Neural cell (in vitro differentiated cells): ENCODE measurements around the gene SRSF2. TPM values are rescaled to one million over a fixed set of nuclear protein-coding genes. Genes with fewer than 3 reads are reported as not detected.

Experiments used
- H2AFZ ChIP-seq: fragments of 200-600, 300-800 bp; sonication (generic), shearing (Covaris generic); 2 replicates; pipeline ENCODE4 v1.6.0; 2014; ENCODE audit warnings: low read depth, mild to moderate bottlenecking, antibody characterized with exemption, low read length, moderate library complexity
- H3F3A ChIP-seq: fragments of 200-600 bp; shearing (Covaris generic); 2 replicates; pipeline ENCODE4 v1.6.1; 2016; ENCODE audit warnings: mild to moderate bottlenecking, moderate library complexity, mixed read lengths, antibody characterized with exemption, low read length; ENCODE audit not compliant: insufficient read depth, poor library complexity, severe bottlenecking
- H3K27ac ChIP-seq: fragments of 200-600, 300-800 bp; sonication (generic), shearing (Covaris generic); 2 replicates; pipeline ENCODE4 v1.5.1; 2014; ENCODE audit warnings: mild to moderate bottlenecking, low read length, moderate library complexity
- H3K27me3 ChIP-seq: fragments of 300-800, 200-600 bp; sonication (generic), shearing (Covaris generic); 2 replicates; pipeline ENCODE4 v1.6.0; 2014; ENCODE audit warnings: mild to moderate bottlenecking, low read depth, low read length, moderate library complexity; ENCODE audit not compliant: insufficient read depth
- H3K36me3 ChIP-seq: fragments of 300-800, 200-600 bp; sonication (generic), shearing (Covaris generic); 2 replicates; pipeline ENCODE4 v1.5.1; 2014; ENCODE audit warnings: mild to moderate bottlenecking, antibody characterized with exemption, low read length, moderate library complexity; ENCODE audit not compliant: insufficient read depth
- H3K4me2 ChIP-seq: fragments of 300-800, 200-600 bp; sonication (generic), shearing (Covaris generic); 2 replicates; pipeline ENCODE4 v1.6.0; 2014; ENCODE audit warnings: mild to moderate bottlenecking, low read length
- H3K4me3 ChIP-seq: fragments of 300-800, 200-600 bp; sonication (generic), shearing (Covaris generic); 2 replicates; pipeline ENCODE4 v1.5.1; 2014; ENCODE audit warnings: mild to moderate bottlenecking, low read length, moderate library complexity
- H3K79me2 ChIP-seq: fragments of 200-600 bp; shearing (Covaris generic); replicated peaks from 2 replicates; pipeline ENCODE4 v1.6.0; 2014; ENCODE audit warnings: mild to moderate bottlenecking, low read length, moderate library complexity; ENCODE audit not compliant: insufficient read depth
- H3K9ac ChIP-seq: fragments of 300-800, 200-600 bp; sonication (generic), shearing (Covaris generic); 2 replicates; pipeline ENCODE4 v1.6.1; 2016; ENCODE audit warnings: mild to moderate bottlenecking, low read length, mixed read lengths
- H3K9me2 ChIP-seq: fragments of 200-600 bp; shearing (Covaris generic); 2 replicates; pipeline ENCODE4 v1.6.1; 2016; ENCODE audit warnings: mild to moderate bottlenecking, low read length, mixed read lengths; ENCODE audit not compliant: insufficient read depth
- H3K9me3 ChIP-seq: fragments of 200-600, 300-800 bp; sonication (generic), shearing (Covaris generic); 2 replicates; pipeline ENCODE4 v1.6.1; 2016; ENCODE audit warnings: mild to moderate bottlenecking, mixed run types, low read length, moderate library complexity, mixed read lengths
- H4K20me1 ChIP-seq: fragments of 200-600 bp; shearing (Covaris generic); 2 replicates; pipeline ENCODE4 v1.6.1; 2016; ENCODE audit warnings: mild to moderate bottlenecking, mixed run types; ENCODE audit not compliant: insufficient read depth
- EP300 ChIP-seq: fragments of 450-650 bp; conservative IDR thresholded peaks from 2 replicates; pipeline ENCODE4 v1.6.1; 2014; ENCODE audit warnings: antibody characterized with exemption, mild to moderate bottlenecking, moderate library complexity; ENCODE audit not compliant: poor library complexity, severe bottlenecking
- EZH2 ChIP-seq: fragments of 200-600, 300-800 bp; shearing (Covaris generic), sonication (generic); IDR thresholded peaks from 2 replicates; pipeline ENCODE4 v1.6.1; 2014; ENCODE audit warnings: antibody characterized with exemption, low read length, borderline replicate concordance, mild to moderate bottlenecking; ENCODE audit not compliant: insufficient read depth, poor library complexity, severe bottlenecking
- MXI1 ChIP-seq: fragments of 450-650 bp; conservative IDR thresholded peaks from 2 replicates; pipeline ENCODE4 v1.6.1; 2014; ENCODE audit warnings: antibody characterized with exemption, mild to moderate bottlenecking; ENCODE audit not compliant: poor library complexity, severe bottlenecking
- POLR2AphosphoS5 ChIP-seq: IDR thresholded peaks from 2 replicates; pipeline ENCODE4 v1.6.1; 2012
- RAD21 ChIP-seq: fragments of 450-650 bp; conservative IDR thresholded peaks from 2 replicates; pipeline ENCODE4 v1.6.1; 2014; ENCODE audit warnings: antibody characterized with exemption, mild to moderate bottlenecking, moderate library complexity
- SMC3 ChIP-seq: fragments of 450-650 bp; conservative IDR thresholded peaks from 2 replicates; pipeline ENCODE4 v1.6.1; 2014; ENCODE audit warnings: antibody characterized with exemption, mild to moderate bottlenecking, moderate library complexity; ENCODE audit not compliant: poor library complexity
- TAF1 ChIP-seq: IDR thresholded peaks from 2 replicates; pipeline ENCODE4 v1.6.1; 2012; ENCODE audit warnings: low read depth
- polyA plus RNA-seq: library from polyadenylated mRNA; depleted of rRNA; stranded (reverse); fragments of >200 nt; gene quantifications from 2 replicates; pipeline ENCODE4 v1.2.3, GENCODE V29; 2014
- TF ChIP-seq, protein P1 (sequence below): IDR thresholded peaks from 2 replicates; pipeline ENCODE4 v1.6.1; 2012; ENCODE audit warnings: borderline replicate concordance
- TF ChIP-seq, protein P2 (sequence below): fragments of 450-650 bp; IDR thresholded peaks from 2 replicates; pipeline ENCODE4 v1.5.1; 2014; ENCODE audit warnings: antibody characterized with exemption, mild to moderate bottlenecking, moderate library complexity; ENCODE audit not compliant: poor library complexity, severe bottlenecking

The SRSF2 gene
- polyA plus RNA-seq, 1 donor from 2014 or later = 355 TPM

DNA sequence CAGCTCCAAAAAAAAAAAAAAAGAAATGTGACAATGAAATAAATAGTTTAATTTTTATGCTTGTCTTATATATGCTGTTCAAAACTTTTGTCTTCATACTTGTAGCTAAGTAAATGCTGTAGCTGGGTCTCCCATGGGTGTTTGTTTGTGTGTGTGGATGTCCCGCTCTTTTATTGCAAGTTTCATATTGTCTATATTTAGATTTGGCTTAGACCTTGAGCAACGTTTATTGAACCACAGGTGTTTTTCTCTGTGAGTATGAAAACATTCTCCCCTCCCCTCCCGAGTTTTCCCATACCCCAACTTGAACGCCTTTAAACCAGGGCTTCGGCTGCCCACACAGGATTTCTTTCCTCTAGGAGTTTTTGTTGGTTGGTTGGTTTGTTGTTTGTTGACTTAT, 46.0 kb upstream of the SRSF2 start:
- H3K27ac ChIP-seq = no peak overlapping the region
- H4K20me1 ChIP-seq = no peaks in the 10 kb centered on the region
- H3K9ac ChIP-seq = no peak overlapping the region
- H3K4me2 ChIP-seq = no peak overlapping the region
- H3K9me2 ChIP-seq = no peaks in the 10 kb centered on the region
- no peaks in the 10 kb centered on the region for H3F3A ChIP-seq
- TF ChIP-seq MXI1 (no peak), EP300 (no peak), SMC3 (no peak), TAF1 (no peak), RAD21 (no peak), POLR2AphosphoS5 (no peak), EZH2 (no peak)
- TF ChIP-seq, protein P1, sequence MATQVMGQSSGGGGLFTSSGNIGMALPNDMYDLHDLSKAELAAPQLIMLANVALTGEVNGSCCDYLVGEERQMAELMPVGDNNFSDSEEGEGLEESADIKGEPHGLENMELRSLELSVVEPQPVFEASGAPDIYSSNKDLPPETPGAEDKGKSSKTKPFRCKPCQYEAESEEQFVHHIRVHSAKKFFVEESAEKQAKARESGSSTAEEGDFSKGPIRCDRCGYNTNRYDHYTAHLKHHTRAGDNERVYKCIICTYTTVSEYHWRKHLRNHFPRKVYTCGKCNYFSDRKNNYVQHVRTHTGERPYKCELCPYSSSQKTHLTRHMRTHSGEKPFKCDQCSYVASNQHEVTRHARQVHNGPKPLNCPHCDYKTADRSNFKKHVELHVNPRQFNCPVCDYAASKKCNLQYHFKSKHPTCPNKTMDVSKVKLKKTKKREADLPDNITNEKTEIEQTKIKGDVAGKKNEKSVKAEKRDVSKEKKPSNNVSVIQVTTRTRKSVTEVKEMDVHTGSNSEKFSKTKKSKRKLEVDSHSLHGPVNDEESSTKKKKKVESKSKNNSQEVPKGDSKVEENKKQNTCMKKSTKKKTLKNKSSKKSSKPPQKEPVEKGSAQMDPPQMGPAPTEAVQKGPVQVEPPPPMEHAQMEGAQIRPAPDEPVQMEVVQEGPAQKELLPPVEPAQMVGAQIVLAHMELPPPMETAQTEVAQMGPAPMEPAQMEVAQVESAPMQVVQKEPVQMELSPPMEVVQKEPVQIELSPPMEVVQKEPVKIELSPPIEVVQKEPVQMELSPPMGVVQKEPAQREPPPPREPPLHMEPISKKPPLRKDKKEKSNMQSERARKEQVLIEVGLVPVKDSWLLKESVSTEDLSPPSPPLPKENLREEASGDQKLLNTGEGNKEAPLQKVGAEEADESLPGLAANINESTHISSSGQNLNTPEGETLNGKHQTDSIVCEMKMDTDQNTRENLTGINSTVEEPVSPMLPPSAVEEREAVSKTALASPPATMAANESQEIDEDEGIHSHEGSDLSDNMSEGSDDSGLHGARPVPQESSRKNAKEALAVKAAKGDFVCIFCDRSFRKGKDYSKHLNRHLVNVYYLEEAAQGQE = no peak
- TF ChIP-seq, protein P2, sequence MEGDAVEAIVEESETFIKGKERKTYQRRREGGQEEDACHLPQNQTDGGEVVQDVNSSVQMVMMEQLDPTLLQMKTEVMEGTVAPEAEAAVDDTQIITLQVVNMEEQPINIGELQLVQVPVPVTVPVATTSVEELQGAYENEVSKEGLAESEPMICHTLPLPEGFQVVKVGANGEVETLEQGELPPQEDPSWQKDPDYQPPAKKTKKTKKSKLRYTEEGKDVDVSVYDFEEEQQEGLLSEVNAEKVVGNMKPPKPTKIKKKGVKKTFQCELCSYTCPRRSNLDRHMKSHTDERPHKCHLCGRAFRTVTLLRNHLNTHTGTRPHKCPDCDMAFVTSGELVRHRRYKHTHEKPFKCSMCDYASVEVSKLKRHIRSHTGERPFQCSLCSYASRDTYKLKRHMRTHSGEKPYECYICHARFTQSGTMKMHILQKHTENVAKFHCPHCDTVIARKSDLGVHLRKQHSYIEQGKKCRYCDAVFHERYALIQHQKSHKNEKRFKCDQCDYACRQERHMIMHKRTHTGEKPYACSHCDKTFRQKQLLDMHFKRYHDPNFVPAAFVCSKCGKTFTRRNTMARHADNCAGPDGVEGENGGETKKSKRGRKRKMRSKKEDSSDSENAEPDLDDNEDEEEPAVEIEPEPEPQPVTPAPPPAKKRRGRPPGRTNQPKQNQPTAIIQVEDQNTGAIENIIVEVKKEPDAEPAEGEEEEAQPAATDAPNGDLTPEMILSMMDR = no peak
- no peaks in the 10 kb centered on the region for H3K27me3 ChIP-seq
- no peaks in the 10 kb centered on the region for H3K79me2 ChIP-seq
- H3K9me3 ChIP-seq = no peaks in the 10 kb centered on the region
- no peak overlapping the region for H2AFZ ChIP-seq
- no peak overlapping the region for H3K4me3 ChIP-seq
- no peaks in the 10 kb centered on the region for H3K36me3 ChIP-seq

DNA sequence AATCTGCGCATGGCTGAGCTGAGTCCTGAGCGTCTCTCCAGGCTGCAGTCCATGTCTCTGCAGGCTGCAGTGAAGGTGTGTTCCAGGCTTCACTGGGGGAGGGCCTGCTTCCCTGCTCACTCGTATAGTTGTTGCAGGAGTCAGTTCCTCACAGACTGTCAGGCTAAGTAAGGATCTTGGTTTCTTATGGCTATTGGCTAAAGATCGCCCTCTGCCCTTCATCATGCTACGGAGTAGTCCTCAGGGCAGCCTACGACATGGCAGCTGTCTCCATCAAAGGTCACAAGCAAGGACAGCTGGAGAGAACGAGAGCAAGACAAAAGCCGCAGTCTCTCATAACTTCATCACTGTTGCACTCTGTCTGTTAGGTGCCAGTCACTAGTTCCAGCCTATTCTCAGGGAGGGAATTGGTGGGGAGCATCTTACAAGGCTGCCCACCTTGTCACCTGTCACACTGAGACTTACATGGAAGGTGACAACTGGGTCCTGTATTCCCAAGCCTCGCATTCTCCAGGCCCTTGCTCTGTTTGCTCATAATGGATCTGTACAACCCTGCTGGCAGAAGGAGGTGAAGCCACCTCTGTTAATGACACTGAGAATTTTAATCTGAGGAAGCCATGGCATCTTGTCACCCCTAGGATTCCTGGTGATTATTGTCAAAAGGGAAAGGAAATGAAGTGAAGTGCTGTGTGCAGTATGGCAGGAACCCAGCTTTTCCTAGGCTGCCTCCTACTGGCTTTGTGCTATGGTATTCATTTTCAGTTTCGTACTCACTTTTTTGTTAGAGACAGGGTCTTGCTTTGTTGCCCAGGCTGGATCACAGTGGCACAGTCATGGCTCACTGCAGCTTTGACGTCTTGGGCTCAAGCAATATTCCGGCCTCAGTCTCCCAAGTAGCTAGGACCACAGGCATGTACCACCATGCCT, 44.2 kb upstream of the SRSF2 start:
- H3K36me3 ChIP-seq = no peaks in the 10 kb centered on the region
- no peak for TF ChIP-seq RAD21
- TF ChIP-seq, protein P1 = no peak
- no peak for TF ChIP-seq EP300
- no peak for TF ChIP-seq MXI1
- TF ChIP-seq, protein P2 = no peak
- TF ChIP-seq POLR2AphosphoS5 = no peak
- TF ChIP-seq TAF1 = no peak
- no peak for TF ChIP-seq SMC3
- TF ChIP-seq EZH2 = no peak
- H3K9ac ChIP-seq = no peak overlapping the region
- no peaks in the 10 kb centered on the region for H3K9me2 ChIP-seq
- no peaks in the 10 kb centered on the region for H3K79me2 ChIP-seq
- no peaks in the 10 kb centered on the region for H3F3A ChIP-seq
- no peaks in the 10 kb centered on the region for H3K9me3 ChIP-seq
- H3K4me3 ChIP-seq = no peak overlapping the region
- H3K27me3 ChIP-seq = no peaks in the 10 kb centered on the region
- no peak overlapping the region for H3K27ac ChIP-seq
- no peak overlapping the region for H2AFZ ChIP-seq
- H4K20me1 ChIP-seq = no peaks in the 10 kb centered on the region
- H3K4me2 ChIP-seq = no peak overlapping the region
